Measurements from ENCODE around the gene PNKD. TPM values are rescaled to one million over a fixed set of nuclear protein-coding genes. Genes with fewer than 3 reads are reported as not detected.
"Not testable (repeated sequence)": the region's sequence is repeated elsewhere in the genome, so short reads cannot be mapped to it uniquely, and the experiment has no call there.

The PNKD gene
- total and polyA plus RNA-seq, 2 donors (not counting 1 experiment from before 2014, with no cell fraction given) = 27.7 to 29.1 TPM

- peaks cover 23% of the 10 kb centered on the region for H3K36me3 ChIP-seq (ENCODE audit: control insufficient read depth, insufficient read depth, low read length)
- H3K27me3 ChIP-seq (ENCODE audit: control insufficient read depth, insufficient read depth, low read length) = no peaks in the 10 kb centered on the region
- no peaks in the 10 kb centered on the region for H3K9me3 ChIP-seq (ENCODE audit: control insufficient read depth, insufficient read depth, low read depth, low read length)
- H4K20me1 ChIP-seq (ENCODE audit: control insufficient read depth, extremely low read depth, insufficient read depth, low read length) = no peaks in the 10 kb centered on the region
- no peak overlapping the region for H2AFZ ChIP-seq (ENCODE audit: low read length)
- H3K4me2 ChIP-seq (ENCODE audit: extremely low read depth, insufficient read depth, low read length) = peak overlapping the region; percentile 97
- no peak overlapping the region for H3K27ac ChIP-seq (ENCODE audit: insufficient read depth, low read length)
- H3K4me3 ChIP-seq (replicated peaks in 1 of 4; ENCODE audit: control extremely low read depth in 1 of 4, insufficient read depth in 1 of 4, low read depth in 3 of 4, low read length in 4 of 4) = peak overlapping the region in 1 of 4 experiments; percentile 88
- TF ChIP-seq CTCF (conservative IDR thresholded peaks at IDR 0.05 in 1 of 2, IDR thresholded peaks at IDR 0.05 in 1 of 2; ENCODE audit: low read depth in 1 of 2, low read length in 2 of 2) (no peak), EZH2 (IDR thresholded peaks at IDR 0.05; ENCODE audit: low read length, missing control alignments) (no peak)
- H3K9ac ChIP-seq (ENCODE audit: insufficient read depth, low read length) = no peak overlapping the region
- peaks cover 16% of the 10 kb centered on the region for H3K79me2 ChIP-seq (ENCODE audit: control insufficient read depth, insufficient read depth, low read length)
- DNase-seq (ENCODE audit: low read depth in 2 of 2) = no peak
- H3K4me1 ChIP-seq (ENCODE audit: control insufficient read depth, extremely low read depth, insufficient read depth, low read length) = peaks cover 11% of the 10 kb centered on the region
Observed at GRCh38 chr2:218271865-218272530, 1.7 kb downstream of the PNKD start.

GRCh38 chr2:218272531-218273212, 2.4 kb downstream of the PNKD start:
- H3K4me2 ChIP-seq (ENCODE audit: extremely low read depth, insufficient read depth, low read length) = no peak overlapping the region
- H3K4me1 ChIP-seq (ENCODE audit: control insufficient read depth, extremely low read depth, insufficient read depth, low read length) = peaks cover 11% of the 10 kb centered on the region
- peak; percentile 80 to 96 for DNase-seq (ENCODE audit: low read depth in 2 of 2)
- peaks cover 25% of the 10 kb centered on the region for H3K36me3 ChIP-seq (ENCODE audit: control insufficient read depth, insufficient read depth, low read length)
- peak overlapping the region in 1 of 4 experiments; percentile 10 for H3K4me3 ChIP-seq (replicated peaks in 1 of 4; ENCODE audit: control extremely low read depth in 1 of 4, insufficient read depth in 1 of 4, low read depth in 3 of 4, low read length in 4 of 4)
- H3K9me3 ChIP-seq (ENCODE audit: control insufficient read depth, insufficient read depth, low read depth, low read length) = no peaks in the 10 kb centered on the region
- H3K27me3 ChIP-seq (ENCODE audit: control insufficient read depth, insufficient read depth, low read length) = no peaks in the 10 kb centered on the region
- TF ChIP-seq EZH2 (IDR thresholded peaks at IDR 0.05; ENCODE audit: low read length, missing control alignments) (no peak), CTCF (conservative IDR thresholded peaks at IDR 0.05 in 1 of 2, IDR thresholded peaks at IDR 0.05 in 1 of 2; ENCODE audit: low read depth in 1 of 2, low read length in 2 of 2) (peak; percentile 83 to 92)
- no peak overlapping the region for H3K9ac ChIP-seq (ENCODE audit: insufficient read depth, low read length)
- H3K79me2 ChIP-seq (ENCODE audit: control insufficient read depth, insufficient read depth, low read length) = peaks cover 16% of the 10 kb centered on the region
- H3K27ac ChIP-seq (ENCODE audit: insufficient read depth, low read length) = peak overlapping the region; percentile 57
- H2AFZ ChIP-seq (ENCODE audit: low read length) = no peak overlapping the region
- H4K20me1 ChIP-seq (ENCODE audit: control insufficient read depth, extremely low read depth, insufficient read depth, low read length) = no peaks in the 10 kb centered on the region

GRCh38 chr2:218273214-218273907, 3.0 kb downstream of the PNKD start:
- DNase-seq (ENCODE audit: low read depth in 2 of 2); H3K9ac ChIP-seq (ENCODE audit: insufficient read depth, low read length); H2AFZ ChIP-seq (ENCODE audit: low read length); H3K27me3 ChIP-seq (ENCODE audit: control insufficient read depth, insufficient read depth, low read length); H3K9me3 ChIP-seq (ENCODE audit: control insufficient read depth, insufficient read depth, low read depth, low read length); H4K20me1 ChIP-seq (ENCODE audit: control insufficient read depth, extremely low read depth, insufficient read depth, low read length); H3K4me2 ChIP-seq (ENCODE audit: extremely low read depth, insufficient read depth, low read length); H3K4me3 ChIP-seq (replicated peaks in 1 of 4; ENCODE audit: control extremely low read depth in 1 of 4, insufficient read depth in 1 of 4, low read depth in 3 of 4, low read length in 4 of 4): not testable (repeated sequence)
- H3K79me2 ChIP-seq (ENCODE audit: control insufficient read depth, insufficient read depth, low read length) = peaks cover 16% of the 10 kb centered on the region
- peaks cover 25% of the 10 kb centered on the region for H3K36me3 ChIP-seq (ENCODE audit: control insufficient read depth, insufficient read depth, low read length)
- H3K27ac ChIP-seq (ENCODE audit: insufficient read depth, low read length) = peak overlapping the region; percentile 57
- H3K4me1 ChIP-seq (ENCODE audit: control insufficient read depth, extremely low read depth, insufficient read depth, low read length) = peaks cover 11% of the 10 kb centered on the region
